LNCAP (cell line): ENCODE measurements around the gene PABPN1L.

Experiments
- CTCF ChIP-seq: fragments of 450-650 bp; IDR thresholded peaks from 2 replicates; pipeline ENCODE4 v1.5.1; 2017; ENCODE audit warnings: mild to moderate bottlenecking

Gene PABPN1L

DNA sequence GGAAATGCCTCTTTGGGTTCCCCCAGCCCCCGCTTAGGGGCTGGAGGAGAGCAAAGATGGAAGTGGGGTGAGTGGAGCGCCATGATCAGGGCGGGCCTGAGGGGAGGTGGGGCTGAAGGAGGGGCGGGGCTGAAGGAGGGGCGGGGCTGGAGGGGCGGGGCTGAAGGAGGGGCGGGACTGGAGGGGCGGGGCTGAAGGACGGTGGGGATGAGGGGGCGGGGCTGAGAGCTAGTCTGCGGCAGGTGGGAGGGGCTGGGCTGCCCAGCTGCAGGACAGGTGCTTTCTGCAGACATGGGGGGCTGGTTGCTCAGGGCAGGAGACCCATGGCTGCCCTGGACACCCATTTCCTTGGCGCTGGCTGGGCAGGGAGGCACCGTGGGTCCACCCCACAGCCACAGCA is 39.1 kb upstream of the PABPN1L start:
- no peak for TF ChIP-seq CTCF

DNA sequence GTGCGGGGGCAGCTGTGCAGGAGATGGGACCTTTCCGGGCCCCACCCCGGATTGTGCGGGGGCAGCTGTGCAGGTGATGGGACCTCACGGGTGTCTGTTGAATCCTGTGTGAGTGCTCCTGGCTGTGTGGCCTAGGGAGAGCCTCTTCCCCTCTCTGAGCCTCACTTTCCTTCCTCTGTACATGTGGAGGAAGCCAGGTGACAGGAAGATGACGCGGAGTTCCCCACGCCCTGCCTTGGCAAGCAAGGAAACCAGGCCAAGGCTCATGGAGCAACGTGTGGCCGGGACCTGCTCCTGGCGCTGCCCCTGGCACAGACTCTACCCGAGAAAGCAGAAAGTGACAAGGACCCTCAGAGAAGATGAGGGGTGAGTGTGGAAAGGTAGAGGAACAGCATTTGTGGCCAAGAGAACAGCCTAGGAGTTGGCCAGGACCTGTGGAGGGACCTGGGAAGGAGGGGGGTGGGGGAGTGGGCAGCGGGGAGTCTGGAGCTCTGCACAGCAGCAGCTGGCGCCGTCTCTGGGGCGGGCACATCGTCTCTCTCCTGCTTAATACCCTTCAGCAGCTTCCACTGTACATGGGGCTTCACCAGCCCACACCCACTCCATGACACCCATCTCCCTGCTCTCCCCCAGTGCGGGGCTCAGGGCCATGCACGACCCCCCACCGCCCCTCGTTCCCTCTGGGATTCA is 38.4 kb upstream of the PABPN1L start:
- TF ChIP-seq CTCF, result no peak

- TF ChIP-seq CTCF, result no peak
Measured at GRCh38 chr16:88903267-88903666, 36.8 kb upstream of the PABPN1L start.

DNA sequence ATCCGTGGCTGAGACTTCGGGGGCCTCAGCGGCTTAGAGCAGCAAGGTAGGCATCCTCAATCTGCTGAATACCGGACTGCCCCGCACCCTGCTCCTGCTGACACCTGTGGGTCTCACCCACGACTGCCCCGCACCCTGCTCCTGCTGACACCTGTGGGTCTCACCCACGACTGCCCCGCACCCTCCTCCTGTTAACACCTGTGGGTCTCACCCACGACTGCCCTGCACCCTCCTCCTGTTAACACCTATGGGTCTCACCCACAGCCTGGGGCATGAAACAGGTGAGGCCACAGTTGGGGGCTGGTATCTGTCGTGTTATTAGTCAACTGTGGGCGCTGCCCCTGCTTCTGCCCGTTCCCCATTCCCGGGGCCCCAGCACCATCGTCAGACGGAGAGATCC is 36.3 kb upstream of the PABPN1L start:
- no peak for TF ChIP-seq CTCF

DNA sequence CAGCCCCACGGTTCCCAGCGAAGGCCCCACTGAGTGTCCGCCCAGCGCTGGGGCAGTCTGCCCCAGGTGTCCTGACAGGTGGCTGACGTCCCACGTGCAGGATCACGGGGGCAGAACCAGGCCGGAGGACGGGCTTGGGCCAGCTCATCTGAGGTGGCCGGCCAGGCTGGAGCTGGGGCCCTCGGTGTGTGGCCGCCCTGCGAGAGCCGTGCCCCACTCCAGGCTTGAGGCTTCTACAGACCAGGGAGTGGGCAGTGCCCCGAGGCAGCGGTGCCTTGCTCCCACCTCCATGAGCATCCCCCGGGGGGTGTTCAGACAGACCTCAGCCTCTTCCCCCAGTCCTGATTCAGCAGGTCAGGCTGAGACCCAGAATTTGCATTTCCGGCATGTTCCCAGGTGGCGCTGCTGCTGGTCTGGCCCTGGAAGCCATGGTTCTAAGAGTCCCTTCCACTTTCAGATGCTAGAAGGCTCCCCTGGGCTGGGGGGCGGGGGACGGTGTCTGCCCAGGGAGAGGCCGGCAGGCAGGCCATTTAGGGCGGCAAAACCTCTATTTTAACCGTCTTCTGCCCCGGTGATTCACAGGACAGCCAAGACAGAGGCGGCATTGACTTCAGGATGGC is 35.4 kb upstream of the PABPN1L start:
- no peak for TF ChIP-seq CTCF

DNA sequence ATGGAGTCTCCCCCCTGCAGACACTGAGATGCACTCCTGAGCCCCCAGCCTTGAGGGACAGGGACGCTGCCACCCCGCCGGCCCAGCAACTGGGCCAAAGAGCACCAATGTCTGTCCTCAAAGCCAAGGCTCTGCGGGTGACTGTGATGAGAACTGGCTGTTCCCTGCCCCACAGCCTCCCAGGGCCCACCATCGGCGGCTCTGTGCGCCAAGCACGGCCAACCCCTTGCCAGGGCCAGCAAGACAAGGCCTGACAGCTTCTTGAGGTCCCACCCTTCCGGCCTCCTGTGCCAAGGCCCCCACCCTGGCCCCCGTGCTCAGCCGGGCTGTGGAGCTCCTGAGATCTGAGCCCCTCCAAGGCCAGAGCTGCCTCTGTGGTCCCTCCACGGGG is 34.2 kb upstream of the PABPN1L start:
- no peak for TF ChIP-seq CTCF

GRCh38 chr16:88899901-88900661 is 33.6 kb upstream of the PABPN1L start:
- TF ChIP-seq CTCF, result no peak
